ENCODE data around the gene DERL3.
A peak's percentile ranks its signal among the peaks of the same experiment; 100 is the strongest.

DERL3 gene

DNA sequence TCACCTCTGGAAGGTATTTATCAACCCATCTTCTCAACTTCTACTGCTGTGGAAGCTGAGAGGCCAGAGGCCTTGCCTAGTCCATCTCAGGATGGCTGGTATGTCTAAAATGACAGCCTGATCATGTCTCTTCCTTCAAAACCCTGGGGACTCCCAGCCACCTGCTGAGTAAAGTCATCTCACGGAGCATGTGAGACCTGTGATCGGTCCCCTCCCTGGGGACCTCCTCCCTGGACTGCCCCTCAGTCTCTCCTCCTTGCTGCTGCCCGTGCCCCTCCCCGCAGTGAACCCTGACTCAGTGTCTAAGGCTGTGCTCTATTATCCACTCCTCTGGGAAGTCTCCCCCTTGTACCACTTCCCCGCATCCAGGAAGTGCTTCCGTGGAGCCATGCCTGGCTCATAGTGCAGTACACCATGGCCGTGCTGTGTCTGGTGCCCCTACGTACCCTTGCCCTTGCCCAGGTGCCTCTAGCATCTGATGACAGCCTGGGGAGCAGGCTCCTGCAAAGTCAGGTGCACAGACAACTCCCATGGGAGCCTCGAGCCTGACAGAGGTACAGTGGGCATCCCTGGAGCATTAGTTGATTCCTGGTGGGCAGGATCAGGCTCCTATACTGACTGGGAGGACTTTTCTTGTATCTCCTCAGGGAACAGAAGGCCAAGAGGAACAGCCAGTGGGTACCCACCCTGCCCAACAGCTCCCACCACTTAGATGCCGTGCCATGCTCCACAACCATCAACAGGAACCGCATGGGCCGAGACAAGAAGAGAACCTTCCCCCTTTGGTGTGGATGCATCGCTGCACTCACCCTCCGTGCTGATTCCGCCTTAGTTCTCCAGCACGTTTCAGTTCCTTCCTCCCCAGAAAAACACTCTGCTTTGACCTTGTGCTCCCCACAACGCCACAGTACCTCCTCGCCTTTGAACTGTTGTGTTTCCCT is 38.2 kb downstream of the DERL3 start:
- DNase-seq, result no peak

DNA sequence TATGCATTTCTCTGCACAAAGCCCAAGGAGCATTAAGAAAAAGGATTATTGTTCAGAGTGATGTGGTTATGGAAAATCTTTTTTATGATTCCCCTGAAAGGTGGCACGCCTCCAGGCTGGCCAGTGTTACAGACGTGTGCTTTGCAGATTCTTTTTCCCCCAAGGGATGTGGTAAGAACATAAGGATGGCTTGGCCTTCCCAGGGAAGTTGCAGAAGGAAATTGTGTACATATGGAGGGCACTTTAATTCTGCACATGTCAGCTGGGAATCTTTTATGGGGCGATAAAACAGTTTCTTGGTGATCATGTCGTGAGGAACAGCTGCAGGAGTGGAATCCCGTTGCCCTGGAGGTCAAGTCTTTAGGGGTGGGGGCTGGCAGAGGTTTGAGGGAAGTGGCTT is 42.3 kb downstream of the DERL3 start:
- DNase-seq, result no peak

DNA sequence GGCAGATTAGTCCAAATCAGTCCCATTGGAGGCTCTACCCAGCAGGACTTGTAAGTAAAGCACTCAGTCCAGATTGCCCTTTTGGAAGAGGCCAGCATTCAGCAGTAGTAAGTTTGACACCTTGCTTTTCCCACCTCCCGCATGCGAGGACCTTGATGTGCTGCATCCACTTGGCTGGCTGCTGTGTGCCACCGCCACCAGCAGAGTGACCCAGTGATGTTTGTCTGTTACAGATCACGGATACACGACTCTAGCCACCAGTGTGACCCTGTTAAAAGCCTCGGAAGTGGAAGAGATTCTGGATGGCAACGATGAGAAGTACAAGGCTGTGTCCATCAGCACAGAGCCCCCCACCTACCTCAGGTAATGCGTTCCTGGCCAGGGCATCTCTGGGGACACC is 45.5 kb downstream of the DERL3 start:
- no peak for DNase-seq

DNA sequence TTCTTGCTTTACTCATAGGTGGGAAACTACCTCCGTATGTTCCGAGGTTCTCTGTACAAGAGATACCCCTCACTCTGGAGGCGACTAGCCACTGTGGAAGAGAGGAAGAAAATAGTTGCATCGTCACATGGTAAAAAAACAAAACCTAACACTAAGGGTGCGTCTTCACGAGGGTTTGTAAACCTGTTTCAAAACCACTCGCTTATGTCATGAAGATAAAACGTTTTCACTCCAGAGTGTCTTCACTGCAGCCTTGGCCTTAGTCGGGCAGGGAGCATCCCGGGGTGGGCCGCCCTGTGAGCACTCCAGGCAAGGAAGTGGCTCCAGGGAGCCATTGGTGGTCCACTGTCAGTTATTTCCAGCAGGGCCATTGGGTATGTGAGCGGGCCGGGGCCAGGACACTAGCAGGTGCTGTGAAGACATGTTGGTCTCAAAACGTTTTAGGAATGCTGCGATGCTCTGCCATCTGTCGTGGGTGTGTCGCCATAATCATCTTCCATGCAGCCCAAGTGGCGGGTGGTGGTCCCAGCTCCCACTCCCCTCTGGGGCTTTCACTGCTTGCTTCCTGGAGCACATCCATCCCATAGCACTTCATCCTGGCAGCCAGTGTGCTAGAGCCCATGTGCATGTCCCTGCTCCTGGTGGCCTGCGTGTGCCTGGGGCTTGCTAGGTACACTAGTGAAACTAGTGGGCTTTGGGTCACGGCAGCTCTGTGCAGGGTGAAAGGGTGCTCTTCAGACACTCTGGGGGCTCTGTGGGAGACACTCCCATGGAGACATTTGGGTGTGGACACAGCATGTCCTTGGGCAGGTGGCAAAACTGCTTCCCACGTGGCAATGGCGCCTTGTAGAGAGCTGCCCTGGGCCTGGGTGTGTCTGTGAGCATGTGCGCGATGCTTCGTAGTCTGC is 46.8 kb downstream of the DERL3 start:
- DNase-seq, result no peak

DNA sequence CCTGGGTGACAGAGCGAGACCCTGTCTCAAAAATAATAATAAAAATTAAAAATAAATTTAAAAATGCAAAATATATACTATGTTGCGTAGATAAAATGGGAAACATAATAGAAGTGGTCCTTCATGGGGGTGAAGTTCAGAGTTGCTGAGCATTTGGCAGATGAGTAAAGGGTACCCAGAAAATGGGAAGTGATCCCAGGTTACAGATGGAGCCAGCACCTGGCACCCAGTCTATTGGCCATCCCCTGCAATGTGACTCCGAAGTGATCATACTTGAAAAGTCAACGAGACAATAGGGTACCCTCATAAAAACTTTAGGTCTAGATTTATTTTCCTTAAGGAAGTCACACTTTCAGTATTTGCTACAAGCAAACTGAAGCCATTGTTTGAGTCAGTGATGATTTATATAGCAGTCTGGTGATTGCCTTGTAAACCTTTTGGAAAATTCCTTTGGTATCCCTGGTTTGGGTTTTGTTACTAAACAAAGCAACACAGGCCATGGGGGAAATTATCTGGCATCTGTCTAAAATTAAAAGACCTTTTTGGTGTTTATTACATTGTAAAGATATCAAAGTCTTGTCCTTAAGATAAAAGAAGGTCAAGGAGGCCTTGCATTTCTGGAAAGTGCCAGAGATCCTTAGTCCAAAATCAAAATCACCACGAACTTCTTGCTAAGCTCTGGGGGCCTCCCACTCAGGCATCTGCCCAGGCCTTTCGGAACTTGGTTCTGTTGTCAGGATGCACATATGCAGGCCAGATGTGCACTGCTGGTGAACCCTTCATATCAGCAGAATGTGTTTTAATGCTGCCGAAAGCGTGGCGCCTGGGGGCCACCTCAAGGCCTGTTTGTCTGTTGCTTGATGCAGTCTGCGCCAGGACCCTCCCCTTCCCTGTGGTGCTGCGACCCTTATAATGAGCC is 47.7 kb downstream of the DERL3 start:
- DNase-seq, result no peak

DNA sequence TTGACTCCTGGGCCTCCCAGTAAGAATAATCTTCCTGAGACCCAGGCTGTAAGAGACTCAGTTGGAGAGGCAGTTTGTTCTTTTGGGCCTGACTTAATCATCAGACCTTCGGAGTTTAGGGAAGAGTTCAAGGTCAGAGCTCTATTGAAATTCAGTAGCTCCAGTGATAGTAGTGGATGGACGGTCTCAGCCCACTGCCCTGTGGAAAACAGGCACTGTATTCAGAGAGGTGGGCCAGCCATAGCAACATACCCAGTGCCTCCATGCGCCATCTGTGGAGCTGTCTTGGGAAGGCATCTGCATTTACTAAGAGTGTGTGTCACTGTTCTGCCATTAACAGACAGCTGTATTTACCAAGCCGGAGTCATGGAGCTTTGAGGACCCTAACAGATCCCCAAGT is 49.2 kb downstream of the DERL3 start:
- peak; percentile 39 for DNase-seq

DNA sequence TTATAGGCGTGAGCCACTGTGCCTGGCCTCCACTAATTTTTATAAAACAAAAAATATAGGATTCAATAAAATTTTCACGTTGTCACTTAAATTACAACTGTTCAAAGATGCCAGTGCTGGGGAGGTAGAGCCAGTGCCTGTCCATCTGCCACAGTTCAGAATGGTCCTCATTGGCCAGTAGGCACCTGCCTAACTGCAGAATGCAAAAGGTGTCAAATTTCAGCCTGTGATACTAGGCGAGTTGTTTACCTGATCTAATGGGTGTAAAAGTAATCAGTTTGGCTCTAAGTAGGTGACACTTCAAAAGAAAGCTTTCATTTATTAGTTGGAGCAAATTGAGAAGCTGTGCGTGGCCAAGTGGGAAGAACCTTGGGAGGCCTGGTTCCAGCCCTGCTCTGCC is 49.7 kb downstream of the DERL3 start:
- no peak for DNase-seq

DNA sequence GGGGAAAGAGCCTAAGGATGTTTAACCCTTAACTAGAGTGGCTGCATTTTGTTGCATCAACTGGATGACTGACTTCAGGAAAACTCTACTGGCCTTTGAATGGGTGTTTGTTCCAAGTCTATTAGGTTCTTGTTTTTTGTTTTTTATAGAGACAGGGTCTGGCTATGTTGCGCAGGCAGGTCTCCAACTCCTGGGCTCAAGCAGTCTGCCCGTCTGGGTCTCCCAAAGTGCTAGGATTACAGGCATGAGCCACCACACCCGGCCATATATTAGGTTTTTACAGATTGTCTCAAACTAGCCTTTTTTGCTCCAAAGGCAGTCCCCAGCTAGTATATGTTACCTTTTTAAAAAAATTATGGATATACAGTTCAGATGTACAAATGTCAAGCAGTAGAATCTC is 50.9 kb downstream of the DERL3 start:
- no peak for DNase-seq

DNA sequence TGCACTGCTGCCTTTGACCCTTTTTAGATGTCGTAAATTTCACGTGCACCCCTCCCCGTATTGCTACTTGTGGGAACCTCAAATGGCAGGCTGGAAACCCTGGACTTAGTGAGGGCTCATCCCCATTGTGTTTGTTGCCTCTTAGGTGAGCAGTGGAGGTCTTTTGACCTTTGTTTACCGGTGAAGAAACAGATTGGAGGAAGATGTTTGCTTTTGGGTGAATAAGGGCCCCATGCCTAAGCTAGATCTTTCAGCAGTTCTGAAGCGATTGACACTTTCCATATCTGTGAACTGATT is 51.3 kb downstream of the DERL3 start:
- DNase-seq, result no peak

DNA sequence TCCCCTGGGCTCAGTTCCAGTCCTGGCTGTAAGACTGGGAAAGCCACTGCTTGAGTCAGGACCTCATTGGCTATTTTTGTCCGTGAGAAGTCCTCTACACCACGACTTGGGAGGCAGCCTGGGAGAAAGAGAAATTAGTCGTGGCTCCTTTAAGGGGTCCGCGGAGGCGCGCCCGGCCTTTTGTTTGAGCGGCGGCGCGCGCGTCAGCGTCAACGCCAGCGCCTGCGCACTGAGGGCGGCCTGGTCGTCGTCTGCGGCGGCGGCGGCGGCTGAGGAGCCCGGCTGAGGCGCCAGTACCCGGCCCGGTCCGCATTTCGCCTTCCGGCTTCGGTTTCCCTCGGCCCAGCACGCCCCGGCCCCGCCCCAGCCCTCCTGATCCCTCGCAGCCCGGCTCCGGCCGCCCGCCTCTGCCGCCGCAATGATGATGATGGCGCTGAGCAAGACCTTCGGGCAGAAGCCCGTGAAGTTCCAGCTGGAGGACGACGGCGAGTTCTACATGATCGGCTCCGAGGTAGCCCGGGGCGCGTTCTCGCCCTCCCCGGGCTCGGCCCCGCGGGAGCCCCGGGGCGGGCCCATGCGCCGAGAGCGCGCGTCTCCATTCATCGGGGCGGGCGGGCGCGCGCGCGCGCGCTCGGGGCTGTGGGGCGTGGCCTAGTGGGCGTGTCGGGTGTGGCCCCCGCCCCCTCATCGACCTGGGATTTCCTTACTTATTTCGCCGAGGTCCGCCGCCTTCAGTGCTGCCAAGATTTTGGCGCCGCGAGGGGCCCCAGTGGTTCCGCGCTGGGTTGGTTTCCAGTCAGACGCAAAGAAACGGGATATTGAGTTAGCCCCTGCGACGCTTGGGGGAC is 51.8 kb downstream of the DERL3 start, which contains the start of gene SMARCB1:
SMARCB1 (plus strand) TSS at position 215 of the 848 bp plus-strand sequence; CDS start at position 419, 204 bp downstream.
- DNase-seq, result peak; percentile 96

DNA sequence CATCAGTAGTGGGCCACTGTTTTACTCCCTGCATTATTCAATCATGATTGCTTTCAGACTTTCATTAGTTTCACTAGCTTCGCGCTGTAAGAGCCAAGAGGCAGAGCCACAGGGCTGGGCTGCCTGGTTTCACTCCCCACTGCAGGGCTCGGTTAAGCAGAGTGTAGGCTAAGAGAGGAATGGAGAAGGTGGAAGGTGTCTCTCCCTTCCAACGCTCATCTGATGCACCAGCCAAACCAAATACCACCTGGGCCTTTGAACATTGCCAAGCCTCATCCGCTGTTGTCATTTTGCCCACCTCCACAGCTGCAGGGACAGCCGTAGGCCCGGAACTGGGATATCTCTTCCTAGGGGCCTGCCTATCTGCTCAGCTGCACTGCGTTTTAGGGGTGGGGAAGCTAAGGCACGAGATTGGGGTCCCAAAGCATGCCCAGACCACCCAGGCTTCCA is 52.5 kb downstream of the DERL3 start:
- DNase-seq, result no peak

All from hematopoietic multipotent progenitor cell treated with erythropoietin and hydrocortisone succinate and interleukin-3 and kit ligand, for 6 days (in vitro differentiated cells).